Bronchial epithelial cell (primary cell): ENCODE measurements around the gene ANXA11. TPM values are rescaled to one million over a fixed set of nuclear protein-coding genes. Genes with fewer than 3 reads are reported as not detected.

ENCODE experiments used
- DNase-seq: peaks from one replicate; pipeline ENCODE4 v3.0.0-alpha.2; 2010; ENCODE audit warnings: low read depth
- FAIRE-seq: peaks from 2 replicates; lab custom pipeline; 2011; peaks lifted over from hg19 to GRCh38; lab: Jason Lieb, UNC
- H3K27me3 ChIP-seq: 2 replicates; pipeline ENCODE4 v1.5.1; 2011; ENCODE audit warnings: low read length; ENCODE audit not compliant: control insufficient read depth, insufficient read depth
- H3K36me3 ChIP-seq: 2 replicates; pipeline ENCODE4 v1.5.1; 2011; ENCODE audit warnings: low read length; ENCODE audit not compliant: control insufficient read depth, insufficient read depth
- H3K4me3 ChIP-seq: 2 replicates; pipeline ENCODE4 v1.5.1; 2011; ENCODE audit warnings: mild to moderate bottlenecking, low read depth, low read length, control low read depth
- CTCF ChIP-seq: IDR thresholded peaks from 2 replicates; pipeline ENCODE4 v1.5.1; 2011; ENCODE audit warnings: mild to moderate bottlenecking, moderate library complexity, low read length, control low read depth, inconsistent platforms; ENCODE audit not compliant: insufficient read depth, severe bottlenecking
- total RNA-seq: library from RNA; depleted of rRNA; stranded (reverse); fragments of >200 nt; gene quantifications from 2 replicates; pipeline ENCODE4 v1.2.1, GENCODE V29; 2014

ANXA11 gene
- total RNA-seq, 1 donor from 2014 or later = 22.1 TPM

- Histone ChIP-seq H3K4me3 (no peak overlapping the region), H3K36me3 (peaks cover 13% of the 10 kb centered on the region), H3K27me3 (no peaks in the 10 kb centered on the region)
- DNase-seq = peak; percentile 74
- TF ChIP-seq CTCF = no peak
- peak; percentile 13 for FAIRE-seq
Measured at GRCh38 chr10:80171248-80171660, 34.1 kb downstream of the ANXA11 start.

GRCh38 chr10:80170641-80171040 is 34.7 kb downstream of the ANXA11 start:
- no peak for TF ChIP-seq CTCF
- Histone ChIP-seq H3K4me3 (no peak overlapping the region), H3K27me3 (no peaks in the 10 kb centered on the region), H3K36me3 (peaks cover 13% of the 10 kb centered on the region)
- FAIRE-seq = no peak
- no peak for DNase-seq

- no peak for TF ChIP-seq CTCF
- FAIRE-seq = no peak
- DNase-seq = no peak
- no peaks in the 10 kb centered on the region for H3K27me3 ChIP-seq
- no peak overlapping the region for H3K4me3 ChIP-seq
- H3K36me3 ChIP-seq = peaks cover 13% of the 10 kb centered on the region
Measured at GRCh38 chr10:80170026-80170425, 35.3 kb downstream of the ANXA11 start.

- no peak overlapping the region for H3K4me3 ChIP-seq
- peaks cover 24% of the 10 kb centered on the region for H3K36me3 ChIP-seq
- peak; percentile 30 for TF ChIP-seq CTCF
- no peaks in the 10 kb centered on the region for H3K27me3 ChIP-seq
- DNase-seq (no peak), FAIRE-seq (no peak)
Measured at GRCh38 chr10:80168679-80169380, 36.5 kb downstream of the ANXA11 start.

- DNase-seq (no peak), FAIRE-seq (no peak)
- Histone ChIP-seq H3K27me3 (no peaks in the 10 kb centered on the region), H3K36me3 (peaks cover 28% of the 10 kb centered on the region), H3K4me3 (no peak overlapping the region)
- no peak for TF ChIP-seq CTCF
Measured at GRCh38 chr10:80168162-80168511, 37.2 kb downstream of the ANXA11 start.

- no peak for FAIRE-seq
- Histone ChIP-seq H3K27me3 (no peaks in the 10 kb centered on the region), H3K4me3 (no peak overlapping the region), H3K36me3 (peaks cover 32% of the 10 kb centered on the region)
- no peak for TF ChIP-seq CTCF
- DNase-seq = no peak
Measured at GRCh38 chr10:80167471-80168161, 37.7 kb downstream of the ANXA11 start.
